ENCODE data around the gene CD207. TPM values are rescaled to one million over a fixed set of nuclear protein-coding genes. Genes with fewer than 3 reads are reported as not detected.

Gene CD207
- total and polyA plus RNA-seq, 4 donors = 0.06 to 1.8 (median 0.49) TPM

- no peak overlapping the region for H3K4me3 ChIP-seq
- TF ChIP-seq CTCF (IDR thresholded peaks at IDR 0.05; ENCODE audit: control extremely low read depth, extremely low read depth) = peak; percentile 93
- 14 to 16% methylated on average over 36 of the region's 36 CpGs for WGBS, 2 donors
- no peak overlapping the region for H3K27ac ChIP-seq (ENCODE audit: low read depth in 1 of 2, low read length in 1 of 2)
- ATAC-seq (ENCODE audit: insufficient read depth, low FRiP score) (peak; percentile 92), DNase-seq (peak; percentile 81 to 88 (median 87))
- H3K9me3 ChIP-seq (ENCODE audit: control insufficient read depth in 4 of 4, insufficient read depth in 3 of 4, low read length in 3 of 4) = peaks cover 0 to 7% (median 0%) of the 10 kb centered on the region in 4 donors
- peaks cover 0 to 7% (median 0%) of the 10 kb centered on the region in 5 donors for H3K4me1 ChIP-seq (ENCODE audit: control insufficient read depth in 5 of 5, insufficient read depth in 5 of 5, low read length in 5 of 5)
- H3K27me3 ChIP-seq (ENCODE audit: control insufficient read depth in 3 of 3, insufficient read depth in 3 of 3, low read length in 2 of 3) = peaks cover 0 to 46% (median 21%) of the 10 kb centered on the region in 3 donors
- H3K9ac ChIP-seq (ENCODE audit: insufficient read depth in 1 of 2, low read length in 2 of 2) = no peak overlapping the region
- H3K36me3 ChIP-seq (ENCODE audit: control insufficient read depth in 4 of 4, insufficient read depth in 4 of 4, low read length in 4 of 4) = no peaks in the 10 kb centered on the region
Observed at GRCh38 chr2:70871398-70872211, 36.0 kb upstream of the CD207 start.

- DNase-seq (no peak), ATAC-seq (ENCODE audit: insufficient read depth, low FRiP score) (no peak)
- Histone ChIP-seq H3K36me3 (ENCODE audit: control insufficient read depth in 4 of 4, insufficient read depth in 4 of 4, low read length in 4 of 4) (no peaks in the 10 kb centered on the region), H3K27me3 (ENCODE audit: control insufficient read depth in 3 of 3, insufficient read depth in 3 of 3, low read length in 2 of 3) (peaks cover 0 to 42% (median 21%) of the 10 kb centered on the region in 3 donors), H3K27ac (ENCODE audit: low read depth in 1 of 2, low read length in 1 of 2) (no peak overlapping the region), H3K9me3 (ENCODE audit: control insufficient read depth in 4 of 4, insufficient read depth in 3 of 4, low read length in 3 of 4) (peaks cover 0 to 4% (median 0%) of the 10 kb centered on the region in 4 donors), H3K4me1 (ENCODE audit: control insufficient read depth in 5 of 5, insufficient read depth in 5 of 5, low read length in 5 of 5) (peaks cover 0 to 7% (median 0%) of the 10 kb centered on the region in 5 donors), H3K4me3 (no peak overlapping the region), H3K9ac (ENCODE audit: insufficient read depth in 1 of 2, low read length in 2 of 2) (no peak overlapping the region)
- WGBS, 2 donors = 60 to 72% methylated on average over 5 of the region's 5 CpGs
- TF ChIP-seq CTCF (IDR thresholded peaks at IDR 0.05; ENCODE audit: control extremely low read depth, extremely low read depth) = no peak
Observed at GRCh38 chr2:70870790-70871189, 35.2 kb upstream of the CD207 start.

- DNase-seq (no peak), ATAC-seq (ENCODE audit: insufficient read depth, low FRiP score) (no peak)
- TF ChIP-seq CTCF (IDR thresholded peaks at IDR 0.05; ENCODE audit: control extremely low read depth, extremely low read depth) = no peak
- no peak overlapping the region for H3K4me3 ChIP-seq
- H3K27ac ChIP-seq (ENCODE audit: low read depth in 1 of 2, low read length in 1 of 2) = no peak overlapping the region
- peaks cover 0 to 39% (median 19%) of the 10 kb centered on the region in 3 donors for H3K27me3 ChIP-seq (ENCODE audit: control insufficient read depth in 3 of 3, insufficient read depth in 3 of 3, low read length in 2 of 3)
- no peak overlapping the region for H3K9ac ChIP-seq (ENCODE audit: insufficient read depth in 1 of 2, low read length in 2 of 2)
- H3K9me3 ChIP-seq (ENCODE audit: control insufficient read depth in 4 of 4, insufficient read depth in 3 of 4, low read length in 3 of 4) = peaks cover 0 to 2% (median 0%) of the 10 kb centered on the region in 4 donors
- 77% methylated on average over 1 of the region's 1 CpG for WGBS, 2 donors
- H3K36me3 ChIP-seq (ENCODE audit: control insufficient read depth in 4 of 4, insufficient read depth in 4 of 4, low read length in 4 of 4) = no peaks in the 10 kb centered on the region
- H3K4me1 ChIP-seq (ENCODE audit: control insufficient read depth in 5 of 5, insufficient read depth in 5 of 5, low read length in 5 of 5) = peaks cover 0 to 7% (median 0%) of the 10 kb centered on the region in 5 donors
Observed at GRCh38 chr2:70868970-70869369, 33.4 kb upstream of the CD207 start.

Data from lung (tissue), 12 donors.